Measurements from ENCODE around the gene CIROP.
"Not testable (repeated sequence)": the region's sequence is repeated elsewhere in the genome, so short reads cannot be mapped to it uniquely, and the experiment has no call there.

Gene CIROP

DNA sequence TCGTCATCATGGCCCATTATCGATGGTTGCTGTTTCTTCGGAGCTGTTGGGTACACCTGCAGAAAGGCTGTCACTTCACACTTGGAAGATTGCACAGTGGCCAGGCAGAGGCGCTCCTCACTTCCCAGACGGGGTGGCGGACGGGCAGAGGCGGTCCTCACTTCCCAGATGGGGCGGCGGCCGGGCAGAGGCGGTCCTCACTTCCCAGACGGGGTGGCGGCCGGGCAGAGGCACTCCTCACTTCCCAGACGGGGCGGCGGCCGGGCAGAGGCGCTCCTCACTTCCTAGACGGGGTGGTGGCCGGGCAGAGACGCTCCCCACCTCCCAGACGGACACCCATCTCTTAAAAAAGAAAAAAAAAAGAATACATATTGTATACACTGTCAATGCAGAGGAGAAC is 3.4 kb upstream of the CIROP start:
- not testable (repeated sequence) for H3K36me3 ChIP-seq (ENCODE audit: control insufficient read depth, insufficient read depth, low read length); H3K4me3 ChIP-seq (ENCODE audit: low read depth, low read length); H3K9me3 ChIP-seq (ENCODE audit: control insufficient read depth, insufficient read depth, low read length); H3K9ac ChIP-seq (ENCODE audit: low read depth, low read length)
- Histone ChIP-seq H3K27me3 (ENCODE audit: control insufficient read depth, insufficient read depth, low read length) (peaks cover 29% of the 10 kb centered on the region), H3K4me1 (ENCODE audit: control insufficient read depth, insufficient read depth, low read length) (peaks cover 14% of the 10 kb centered on the region)

DNA sequence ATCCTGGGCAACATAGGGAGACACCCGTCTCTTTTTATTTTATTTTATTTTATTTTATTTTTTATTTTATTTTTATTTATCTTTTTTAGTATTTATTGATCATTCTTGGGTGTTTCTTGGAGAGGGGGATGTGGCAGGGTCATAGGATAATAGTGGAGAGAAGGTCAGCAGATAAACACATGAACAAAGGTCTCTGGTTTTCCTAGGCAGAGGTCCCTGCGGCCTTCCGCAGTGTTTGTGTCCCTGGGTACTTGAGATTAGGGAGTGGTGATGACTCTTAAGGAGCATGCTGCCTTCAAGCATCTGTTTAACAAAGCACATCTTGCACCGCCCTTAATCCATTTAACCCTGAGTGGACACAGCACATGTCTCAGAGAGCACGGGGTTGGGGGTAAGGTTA is 2.8 kb upstream of the CIROP start:
- H3K36me3 ChIP-seq (ENCODE audit: control insufficient read depth, insufficient read depth, low read length); H3K4me3 ChIP-seq (ENCODE audit: low read depth, low read length); H3K9ac ChIP-seq (ENCODE audit: low read depth, low read length); H3K9me3 ChIP-seq (ENCODE audit: control insufficient read depth, insufficient read depth, low read length): not testable (repeated sequence)
- peaks cover 27% of the 10 kb centered on the region for H3K27me3 ChIP-seq (ENCODE audit: control insufficient read depth, insufficient read depth, low read length)
- H3K4me1 ChIP-seq (ENCODE audit: control insufficient read depth, insufficient read depth, low read length): peaks cover 14% of the 10 kb centered on the region

DNA sequence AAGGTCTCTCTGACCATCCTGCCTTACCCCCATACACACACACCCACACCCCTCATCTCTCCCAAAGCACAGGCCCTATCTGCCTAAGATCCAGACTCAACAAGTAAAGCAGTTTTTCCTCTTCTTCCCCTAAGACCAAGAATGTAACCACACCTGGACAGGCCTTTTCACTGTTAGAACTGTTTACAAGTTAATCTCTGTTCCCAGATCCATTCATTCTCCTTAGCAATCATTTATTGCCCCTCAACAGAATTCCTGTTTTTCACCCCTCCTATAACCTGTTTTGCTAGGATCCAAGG is 1.9 kb upstream of the CIROP start:
- Histone ChIP-seq H3K4me3 (ENCODE audit: low read depth, low read length) (no peak overlapping the region), H3K9ac (ENCODE audit: low read depth, low read length) (no peak overlapping the region), H3K9me3 (ENCODE audit: control insufficient read depth, insufficient read depth, low read length) (no peaks in the 10 kb centered on the region), H3K4me1 (ENCODE audit: control insufficient read depth, insufficient read depth, low read length) (peaks cover 14% of the 10 kb centered on the region), H3K36me3 (ENCODE audit: control insufficient read depth, insufficient read depth, low read length) (no peaks in the 10 kb centered on the region), H3K27me3 (ENCODE audit: control insufficient read depth, insufficient read depth, low read length) (peaks cover 19% of the 10 kb centered on the region)

DNA sequence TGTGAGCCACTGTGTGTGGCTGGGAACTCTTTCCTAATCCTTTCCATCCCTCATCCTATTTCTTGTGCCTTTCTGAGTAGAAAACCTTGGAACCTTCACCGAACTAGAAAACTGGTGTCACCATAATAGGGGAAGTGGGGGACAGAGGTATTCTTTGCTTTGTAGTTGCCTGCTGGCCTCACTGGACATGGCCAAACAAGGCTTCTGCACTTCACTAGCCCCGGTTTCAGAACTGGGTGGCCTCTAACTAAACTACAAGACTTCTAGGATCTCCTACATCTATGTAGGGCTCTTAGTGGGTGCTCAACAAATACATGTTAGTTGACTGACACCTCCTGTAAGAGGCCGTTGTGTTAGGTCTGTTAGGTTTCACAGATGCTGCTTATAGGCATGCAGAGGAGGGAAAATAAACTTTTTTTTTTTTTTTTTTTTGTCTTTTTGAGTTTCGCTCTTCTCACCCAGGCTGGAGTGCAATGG is 597 bp upstream of the CIROP start:
- H3K36me3 ChIP-seq (ENCODE audit: control insufficient read depth, insufficient read depth, low read length): no peaks in the 10 kb centered on the region
- peaks cover 14% of the 10 kb centered on the region for H3K4me1 ChIP-seq (ENCODE audit: control insufficient read depth, insufficient read depth, low read length)
- no peak overlapping the region for H3K4me3 ChIP-seq (ENCODE audit: low read depth, low read length)
- peaks cover 11% of the 10 kb centered on the region for H3K27me3 ChIP-seq (ENCODE audit: control insufficient read depth, insufficient read depth, low read length)
- no peak overlapping the region for H3K9ac ChIP-seq (ENCODE audit: low read depth, low read length)
- H3K9me3 ChIP-seq (ENCODE audit: control insufficient read depth, insufficient read depth, low read length): no peaks in the 10 kb centered on the region

DNA sequence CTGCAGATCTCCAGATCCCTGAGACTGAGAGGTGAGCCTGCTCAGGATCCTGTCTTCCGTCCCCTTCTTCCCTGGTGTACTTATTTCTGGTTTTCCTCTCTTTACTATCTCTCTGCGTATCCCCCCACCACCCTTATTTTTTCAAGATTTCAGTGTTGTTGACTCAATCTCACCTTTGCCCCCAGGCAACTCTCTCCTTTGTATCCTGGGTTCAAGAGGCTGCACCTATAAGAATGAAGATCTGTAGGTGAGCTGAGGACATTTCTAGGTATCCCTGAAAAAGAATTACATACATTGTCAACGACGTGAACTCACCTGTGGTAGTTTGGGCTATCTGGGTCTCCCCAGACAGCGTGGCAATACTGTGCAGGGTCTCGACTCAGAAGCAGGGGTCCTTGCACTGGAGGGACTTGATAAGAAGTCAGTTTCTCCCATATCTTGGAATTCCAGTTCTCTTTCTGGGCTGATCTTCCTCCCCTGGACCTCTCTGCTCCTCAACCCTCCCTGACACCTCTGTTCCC is 659 bp downstream of the CIROP start:
- Histone ChIP-seq H3K9ac (ENCODE audit: low read depth, low read length) (no peak overlapping the region), H3K4me3 (ENCODE audit: low read depth, low read length) (no peak overlapping the region), H3K4me1 (ENCODE audit: control insufficient read depth, insufficient read depth, low read length) (peaks cover 14% of the 10 kb centered on the region), H3K27me3 (ENCODE audit: control insufficient read depth, insufficient read depth, low read length) (peaks cover 7% of the 10 kb centered on the region), H3K9me3 (ENCODE audit: control insufficient read depth, insufficient read depth, low read length) (no peaks in the 10 kb centered on the region), H3K36me3 (ENCODE audit: control insufficient read depth, insufficient read depth, low read length) (no peaks in the 10 kb centered on the region)

DNA sequence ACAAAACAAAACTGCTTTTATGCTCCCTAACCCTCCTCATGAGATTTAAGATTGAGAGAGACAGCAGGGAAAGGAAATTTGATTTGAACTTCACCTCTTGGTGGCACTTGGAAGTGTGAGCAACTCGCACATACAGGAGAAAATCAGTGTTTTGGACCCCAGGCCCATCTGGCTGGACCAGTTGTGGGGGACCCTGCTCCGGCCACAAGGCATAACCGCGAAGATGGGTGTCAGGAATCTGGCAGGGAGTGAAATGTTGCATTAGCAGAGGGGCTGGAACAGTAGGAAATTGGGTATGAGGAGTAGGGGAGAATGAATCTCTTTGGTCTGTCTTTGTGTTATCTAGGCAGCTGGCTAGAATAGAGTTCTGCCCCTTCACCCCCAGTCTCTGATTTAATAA is 1.2 kb downstream of the CIROP start:
- H3K4me1 ChIP-seq (ENCODE audit: control insufficient read depth, insufficient read depth, low read length): peaks cover 14% of the 10 kb centered on the region
- no peak overlapping the region for H3K9ac ChIP-seq (ENCODE audit: low read depth, low read length)
- H3K36me3 ChIP-seq (ENCODE audit: control insufficient read depth, insufficient read depth, low read length): no peaks in the 10 kb centered on the region
- H3K9me3 ChIP-seq (ENCODE audit: control insufficient read depth, insufficient read depth, low read length): no peaks in the 10 kb centered on the region
- peaks cover 7% of the 10 kb centered on the region for H3K27me3 ChIP-seq (ENCODE audit: control insufficient read depth, insufficient read depth, low read length)
- no peak overlapping the region for H3K4me3 ChIP-seq (ENCODE audit: low read depth, low read length)

DNA sequence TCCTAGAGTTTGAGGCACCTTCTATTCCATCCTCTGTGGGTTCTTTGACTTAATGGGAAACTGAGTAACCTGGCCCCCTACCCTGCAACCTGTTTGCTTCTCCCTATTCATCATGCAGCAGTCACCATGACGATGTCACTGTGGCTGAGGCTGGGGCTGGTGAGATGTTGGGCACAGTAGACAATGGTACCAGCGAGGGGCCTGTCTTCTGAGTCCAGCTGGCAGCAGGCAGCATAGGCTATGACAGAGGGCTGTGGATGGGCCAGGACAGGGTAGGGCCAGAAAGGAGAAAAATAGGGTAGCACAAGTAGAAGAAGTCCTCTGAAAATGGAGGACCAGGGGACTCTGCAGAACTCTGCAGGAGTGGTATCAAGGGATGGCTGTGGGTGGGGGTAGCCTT is 2.0 kb downstream of the CIROP start:
- H3K27me3 ChIP-seq (ENCODE audit: control insufficient read depth, insufficient read depth, low read length): peaks cover 7% of the 10 kb centered on the region
- no peak overlapping the region for H3K4me3 ChIP-seq (ENCODE audit: low read depth, low read length)
- H3K9me3 ChIP-seq (ENCODE audit: control insufficient read depth, insufficient read depth, low read length): no peaks in the 10 kb centered on the region
- H3K36me3 ChIP-seq (ENCODE audit: control insufficient read depth, insufficient read depth, low read length): no peaks in the 10 kb centered on the region
- H3K4me1 ChIP-seq (ENCODE audit: control insufficient read depth, insufficient read depth, low read length): peaks cover 14% of the 10 kb centered on the region
- no peak overlapping the region for H3K9ac ChIP-seq (ENCODE audit: low read depth, low read length)

DNA sequence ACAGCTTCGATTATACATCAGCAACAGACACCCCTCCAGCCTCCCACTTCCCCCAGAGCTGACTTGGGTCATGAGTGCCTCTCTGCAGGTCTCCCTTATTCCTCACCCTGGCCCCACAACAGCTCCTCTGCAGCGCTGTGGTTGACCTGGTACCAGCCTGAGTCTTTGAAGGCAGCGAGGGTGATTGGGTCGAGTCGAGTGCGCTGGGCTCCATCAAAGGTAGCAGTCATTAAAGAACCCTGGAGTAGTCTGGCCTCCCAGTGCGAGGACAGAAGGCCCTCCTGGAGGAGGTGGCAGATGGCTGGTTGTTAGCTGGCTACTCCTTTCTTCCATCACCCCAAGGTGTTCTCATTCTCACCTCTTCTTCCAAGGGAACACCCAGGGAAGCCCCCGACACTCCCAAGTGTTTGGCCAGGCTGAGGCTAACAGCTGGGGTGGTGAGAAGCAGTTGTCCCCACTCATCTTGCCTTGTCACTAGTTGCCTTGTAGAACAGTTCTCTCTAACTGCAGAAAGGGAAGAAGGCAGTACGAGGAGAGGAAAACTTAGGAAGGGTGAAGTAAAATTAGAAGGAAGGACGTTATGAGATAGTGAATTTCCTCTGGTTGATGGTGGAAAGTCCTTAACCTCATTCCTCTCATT is 2.7 kb downstream of the CIROP start:
- Histone ChIP-seq H3K36me3 (ENCODE audit: control insufficient read depth, insufficient read depth, low read length) (no peaks in the 10 kb centered on the region), H3K4me3 (ENCODE audit: low read depth, low read length) (no peak overlapping the region), H3K4me1 (ENCODE audit: control insufficient read depth, insufficient read depth, low read length) (peaks cover 14% of the 10 kb centered on the region), H3K9me3 (ENCODE audit: control insufficient read depth, insufficient read depth, low read length) (no peaks in the 10 kb centered on the region), H3K9ac (ENCODE audit: low read depth, low read length) (no peak overlapping the region), H3K27me3 (ENCODE audit: control insufficient read depth, insufficient read depth, low read length) (peaks cover 7% of the 10 kb centered on the region)

DNA sequence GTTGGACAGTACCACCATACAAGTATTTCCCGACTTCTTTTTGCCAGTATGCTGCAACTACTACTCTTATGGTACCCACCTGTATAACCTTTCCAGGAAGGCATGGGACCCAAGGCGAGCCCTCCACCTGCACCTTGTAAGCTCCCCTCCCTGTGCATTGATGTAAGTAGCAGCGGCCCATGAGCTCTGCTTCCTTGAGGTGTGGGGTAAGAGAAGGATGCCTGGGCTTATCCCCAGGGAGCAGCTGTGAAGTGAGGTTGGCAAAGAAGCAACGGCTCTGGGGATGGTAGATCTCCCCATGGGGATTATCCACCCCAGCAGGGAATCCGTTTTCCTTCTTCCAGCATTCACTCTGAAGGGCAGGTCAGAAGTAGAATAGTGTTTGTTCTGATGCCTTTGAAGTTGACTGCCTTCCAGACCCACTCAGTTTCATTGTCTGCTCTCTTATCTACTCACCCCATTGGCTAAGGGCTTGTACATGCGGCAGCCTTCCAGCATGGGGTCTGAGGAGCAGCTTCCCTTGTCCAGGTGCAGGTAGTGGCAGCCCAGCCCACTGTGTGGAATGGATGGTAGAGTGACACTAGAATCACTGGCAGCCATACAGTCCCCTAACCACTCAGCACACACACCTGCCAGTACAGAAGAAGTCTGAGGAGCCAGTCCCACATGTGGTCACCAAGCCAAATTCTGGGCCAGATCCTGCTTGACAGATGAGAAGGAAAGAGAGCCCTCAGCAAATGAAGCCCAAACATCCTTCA is 3.4 kb downstream of the CIROP start:
- Histone ChIP-seq H3K36me3 (ENCODE audit: control insufficient read depth, insufficient read depth, low read length) (no peaks in the 10 kb centered on the region), H3K9ac (ENCODE audit: low read depth, low read length) (no peak overlapping the region), H3K9me3 (ENCODE audit: control insufficient read depth, insufficient read depth, low read length) (no peaks in the 10 kb centered on the region), H3K27me3 (ENCODE audit: control insufficient read depth, insufficient read depth, low read length) (peaks cover 7% of the 10 kb centered on the region), H3K4me1 (ENCODE audit: control insufficient read depth, insufficient read depth, low read length) (peaks cover 14% of the 10 kb centered on the region), H3K4me3 (ENCODE audit: low read depth, low read length) (no peak overlapping the region)

DNA sequence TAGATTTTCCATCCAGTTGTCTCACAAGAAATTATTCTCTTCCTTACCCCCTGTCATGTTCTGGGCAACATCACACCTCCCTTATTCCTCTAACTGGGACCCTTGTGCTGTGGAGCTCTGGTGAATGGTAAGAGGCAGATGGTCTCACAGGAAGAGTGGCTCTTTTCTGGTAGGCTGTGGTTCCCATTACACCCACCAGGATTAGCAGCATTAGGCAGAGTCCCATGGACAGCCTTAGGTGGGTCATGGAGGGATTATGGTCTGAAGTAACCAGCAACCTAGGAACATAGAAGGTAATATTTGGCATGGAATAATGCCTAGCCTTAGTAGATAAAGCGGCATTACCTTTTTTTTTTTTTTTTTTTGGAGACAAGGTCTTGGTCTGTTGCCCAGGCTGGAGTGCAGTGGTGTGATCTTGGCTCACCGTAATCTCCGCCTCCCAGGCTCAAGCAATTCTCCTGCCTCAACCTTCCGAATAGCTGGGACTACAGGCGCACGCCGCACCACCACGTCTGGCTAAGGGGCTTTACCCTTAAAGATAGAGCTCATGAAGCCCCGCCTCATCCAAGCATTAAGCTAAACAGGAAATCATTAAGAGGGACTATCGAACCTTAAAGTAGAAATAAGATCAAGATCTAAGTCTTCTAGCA is 5.5 kb downstream of the CIROP start:
- no peak overlapping the region for H3K9ac ChIP-seq (ENCODE audit: low read depth, low read length)
- H3K36me3 ChIP-seq (ENCODE audit: control insufficient read depth, insufficient read depth, low read length): no peaks in the 10 kb centered on the region
- peaks cover 7% of the 10 kb centered on the region for H3K27me3 ChIP-seq (ENCODE audit: control insufficient read depth, insufficient read depth, low read length)
- peaks cover 5% of the 10 kb centered on the region for H3K4me1 ChIP-seq (ENCODE audit: control insufficient read depth, insufficient read depth, low read length)
- H3K4me3 ChIP-seq (ENCODE audit: low read depth, low read length): no peak overlapping the region
- H3K9me3 ChIP-seq (ENCODE audit: control insufficient read depth, insufficient read depth, low read length): no peaks in the 10 kb centered on the region

DNA sequence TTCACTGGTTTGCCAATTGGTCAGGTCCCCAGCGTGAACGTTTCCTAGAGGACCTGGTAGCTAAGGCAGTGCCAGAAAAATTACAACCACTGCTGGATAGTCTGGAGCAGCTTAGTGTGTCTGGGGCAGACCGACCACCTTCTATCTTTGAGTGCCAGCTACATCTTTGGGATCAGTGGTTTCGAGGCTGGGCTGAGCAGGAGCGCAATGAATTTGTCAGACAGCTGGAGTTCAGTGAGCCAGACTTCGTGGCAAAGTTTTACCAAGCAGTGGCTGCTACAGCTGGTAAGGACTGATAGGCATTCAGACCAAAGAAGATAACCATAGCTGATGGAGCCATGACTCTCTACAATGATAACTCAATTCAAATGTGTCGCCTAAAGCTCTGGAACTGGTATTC is 7.0 kb downstream of the CIROP start:
- H3K4me1 ChIP-seq (ENCODE audit: control insufficient read depth, insufficient read depth, low read length): no peaks in the 10 kb centered on the region
- H3K9me3 ChIP-seq (ENCODE audit: control insufficient read depth, insufficient read depth, low read length): no peaks in the 10 kb centered on the region
- no peak overlapping the region for H3K4me3 ChIP-seq (ENCODE audit: low read depth, low read length)
- no peak overlapping the region for H3K9ac ChIP-seq (ENCODE audit: low read depth, low read length)
- no peaks in the 10 kb centered on the region for H3K36me3 ChIP-seq (ENCODE audit: control insufficient read depth, insufficient read depth, low read length)
- H3K27me3 ChIP-seq (ENCODE audit: control insufficient read depth, insufficient read depth, low read length): no peaks in the 10 kb centered on the region
